ENCODE results near the gene PRKAA1.

PRKAA1 gene

GRCh38 chr5:40831346-40832210 is 33.4 kb upstream of the PRKAA1 start:
- H3K4me3 ChIP-seq (ENCODE audit: low read depth, low read length), result no peak overlapping the region
- no peak for DNase-seq (ENCODE audit: low read depth)
- TF ChIP-seq, protein P1, sequence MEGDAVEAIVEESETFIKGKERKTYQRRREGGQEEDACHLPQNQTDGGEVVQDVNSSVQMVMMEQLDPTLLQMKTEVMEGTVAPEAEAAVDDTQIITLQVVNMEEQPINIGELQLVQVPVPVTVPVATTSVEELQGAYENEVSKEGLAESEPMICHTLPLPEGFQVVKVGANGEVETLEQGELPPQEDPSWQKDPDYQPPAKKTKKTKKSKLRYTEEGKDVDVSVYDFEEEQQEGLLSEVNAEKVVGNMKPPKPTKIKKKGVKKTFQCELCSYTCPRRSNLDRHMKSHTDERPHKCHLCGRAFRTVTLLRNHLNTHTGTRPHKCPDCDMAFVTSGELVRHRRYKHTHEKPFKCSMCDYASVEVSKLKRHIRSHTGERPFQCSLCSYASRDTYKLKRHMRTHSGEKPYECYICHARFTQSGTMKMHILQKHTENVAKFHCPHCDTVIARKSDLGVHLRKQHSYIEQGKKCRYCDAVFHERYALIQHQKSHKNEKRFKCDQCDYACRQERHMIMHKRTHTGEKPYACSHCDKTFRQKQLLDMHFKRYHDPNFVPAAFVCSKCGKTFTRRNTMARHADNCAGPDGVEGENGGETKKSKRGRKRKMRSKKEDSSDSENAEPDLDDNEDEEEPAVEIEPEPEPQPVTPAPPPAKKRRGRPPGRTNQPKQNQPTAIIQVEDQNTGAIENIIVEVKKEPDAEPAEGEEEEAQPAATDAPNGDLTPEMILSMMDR (IDR thresholded peaks at IDR 0.05; ENCODE audit: control insufficient read depth, extremely low read depth, insufficient read depth), result no peak

DNA sequence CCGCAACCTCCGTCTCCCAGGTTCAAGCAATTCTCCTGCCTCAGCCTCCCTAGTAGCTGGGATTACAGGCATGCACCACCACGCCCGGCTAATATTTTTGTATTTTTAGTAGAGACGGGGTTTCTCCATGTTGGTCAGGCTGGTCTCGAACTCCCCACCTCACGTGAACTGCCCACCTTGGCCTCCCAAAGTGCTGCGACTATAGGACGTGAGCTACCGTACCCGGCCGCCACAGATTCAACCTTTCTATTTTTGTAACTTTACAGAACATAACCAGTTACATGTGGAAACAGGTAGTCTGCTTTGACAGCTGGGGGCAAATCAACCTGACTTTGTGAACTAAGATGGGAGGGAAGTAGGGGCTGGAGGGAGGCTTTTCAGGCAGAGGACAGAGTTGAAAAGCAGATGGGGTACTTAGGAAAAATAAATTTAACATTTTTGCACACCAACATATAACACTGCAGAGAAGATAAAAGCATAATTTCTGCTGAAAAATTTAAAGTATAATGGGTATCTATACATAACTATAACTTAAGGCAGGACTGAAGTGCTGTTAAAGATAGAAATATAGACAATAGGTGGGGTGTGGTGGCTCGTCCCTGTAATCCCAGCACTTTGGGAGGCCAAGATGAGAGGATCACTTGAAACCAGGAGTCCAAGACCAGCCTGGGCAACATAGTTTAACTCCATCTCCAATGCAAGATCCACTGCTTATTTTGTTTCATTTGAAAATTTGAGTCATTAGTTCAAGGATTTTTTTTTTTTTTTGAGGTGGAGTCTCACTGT is 31.8 kb upstream of the PRKAA1 start:
- TF ChIP-seq, protein P1 (IDR thresholded peaks at IDR 0.05; ENCODE audit: control insufficient read depth, extremely low read depth, insufficient read depth), result no peak
- no peak overlapping the region for H3K4me3 ChIP-seq (ENCODE audit: low read depth, low read length)
- no peak for DNase-seq (ENCODE audit: low read depth)

- TF ChIP-seq, protein P1 (IDR thresholded peaks at IDR 0.05; ENCODE audit: control insufficient read depth, extremely low read depth, insufficient read depth), result no peak
- DNase-seq (ENCODE audit: low read depth), result no peak
- H3K4me3 ChIP-seq (ENCODE audit: low read depth, low read length), result no peak overlapping the region
Observed at GRCh38 chr5:40828690-40829661, 30.8 kb upstream of the PRKAA1 start.

- H3K4me3 ChIP-seq (ENCODE audit: low read depth, low read length), result no peak overlapping the region
- TF ChIP-seq, protein P1 (IDR thresholded peaks at IDR 0.05; ENCODE audit: control insufficient read depth, extremely low read depth, insufficient read depth), result no peak
- DNase-seq (ENCODE audit: low read depth), result no peak
Observed at GRCh38 chr5:40828021-40828631, 30.0 kb upstream of the PRKAA1 start.

DNA sequence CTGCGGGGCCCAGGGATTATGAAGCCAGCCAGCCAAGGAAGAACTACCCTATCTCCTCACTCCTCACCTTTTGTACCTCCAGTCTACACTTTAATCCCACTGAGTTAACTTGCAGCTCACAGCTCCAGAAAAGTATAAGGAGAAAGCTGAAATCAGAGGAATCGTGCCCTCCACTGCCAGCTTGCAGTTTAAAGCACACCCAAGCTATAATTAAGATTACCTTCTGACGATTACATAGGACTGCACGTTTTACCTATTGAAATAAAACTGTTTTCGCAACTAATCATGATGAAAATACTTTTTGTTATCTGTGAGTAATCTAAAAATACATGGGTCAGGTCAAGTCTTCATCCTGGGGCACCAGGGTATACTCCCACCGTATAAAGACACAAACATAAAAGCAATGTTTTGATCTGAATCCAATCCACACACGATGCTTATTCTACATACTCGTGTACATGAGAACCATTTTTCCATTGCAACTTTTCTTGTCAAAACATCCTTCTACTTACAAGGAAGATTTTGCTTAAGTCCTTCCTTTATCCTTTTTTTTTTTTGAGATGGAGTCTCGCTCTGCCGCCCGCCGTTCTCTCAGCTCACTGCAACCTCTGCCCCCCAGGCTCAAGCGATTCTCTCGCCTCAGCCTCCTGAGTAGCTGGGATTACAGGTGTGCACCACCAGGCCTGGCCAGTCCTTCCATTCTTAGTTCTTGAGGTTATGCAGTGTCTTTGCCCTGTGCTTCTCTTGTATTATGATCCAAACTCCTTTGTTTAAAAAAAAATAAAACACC is 29.2 kb upstream of the PRKAA1 start:
- H3K4me3 ChIP-seq (ENCODE audit: low read depth, low read length), result no peak overlapping the region
- DNase-seq (ENCODE audit: low read depth), result no peak
- TF ChIP-seq, protein P1 (IDR thresholded peaks at IDR 0.05; ENCODE audit: control insufficient read depth, extremely low read depth, insufficient read depth), result no peak
